ENCODE data around the gene EWSR1. TPM values are rescaled to one million over a fixed set of nuclear protein-coding genes. Genes with fewer than 3 reads are reported as not detected.

EWSR1 gene
- total and polyA plus RNA-seq, 2 experiments from 2014 or later: 391 to 427 TPM

- Histone ChIP-seq H2AFZ (no peak overlapping the region), H3K36me3 (ENCODE audit: insufficient read depth) (no peaks in the 10 kb centered on the region), H3K27me3 (ENCODE audit: insufficient read depth) (no peaks in the 10 kb centered on the region), H3K27ac (ENCODE audit: low read depth) (no peak overlapping the region), H3K4me3 (no peak overlapping the region), H3K9me2 (ENCODE audit: insufficient read depth) (no peaks in the 10 kb centered on the region), H3K79me2 (replicated peaks; ENCODE audit: insufficient read depth) (no peaks in the 10 kb centered on the region), H4K20me1 (replicated peaks; ENCODE audit: insufficient read depth) (no peaks in the 10 kb centered on the region; the same call in 1 of the 2 replicates), H3K4me1 (ENCODE audit: insufficient read depth) (0 out of 2 replicates have a peak, but pooled peaks cover 5% of the 10 kb centered on the region), H3K4me2 (no peak overlapping the region), H3F3A (replicated peaks; ENCODE audit: low read depth) (no peaks in the 10 kb centered on the region)
- H3K27me3 Mint-ChIP-seq (ENCODE audit: insufficient read depth, low read depth, poor library complexity): peaks cover 13% of the 10 kb centered on the region
- H3K4me3 Mint-ChIP-seq: no peak overlapping the region
- ATAC-seq (peak; percentile 80), DNase-seq (ENCODE audit: low spot score) (peak; percentile 68)
- TF ChIP-seq CREB1 (CRISPR knock-in tag; IDR thresholded peaks at IDR 0.05; ENCODE audit: low read depth): no peak
- peak; percentile 41 to 49 for TF ChIP-seq CTCF (conservative IDR thresholded peaks at IDR 0.05; ENCODE audit: low read depth in 2 of 2)
- no peaks in the 10 kb centered on the region for H3K9me3 Mint-ChIP-seq
- H3K27ac Mint-ChIP-seq: no peak overlapping the region
- H3K36me3 Mint-ChIP-seq (ENCODE audit: low read depth): peaks cover 17% of the 10 kb centered on the region
- no peaks in the 10 kb centered on the region; the same call in 2 of the 3 replicates for H3K4me1 Mint-ChIP-seq
Observed at GRCh38 chr22:29259253-29259899, 8.7 kb upstream of the EWSR1 start.

GRCh38 chr22:29260031-29260560, 8.0 kb upstream of the EWSR1 start:
- H3K9me3 Mint-ChIP-seq: no peaks in the 10 kb centered on the region
- no peak overlapping the region for H3K4me3 Mint-ChIP-seq
- no peaks in the 10 kb centered on the region; the same call in 1 of the 2 replicates for H4K20me1 ChIP-seq (replicated peaks; ENCODE audit: insufficient read depth)
- DNase-seq (ENCODE audit: low spot score): no peak
- peaks cover 7% of the 10 kb centered on the region; the same call in 1 of the 2 replicates for H3K36me3 ChIP-seq (ENCODE audit: insufficient read depth)
- 0 out of 2 replicates have a peak, but pooled peaks cover 5% of the 10 kb centered on the region for H3K4me1 ChIP-seq (ENCODE audit: insufficient read depth)
- no peaks in the 10 kb centered on the region for H3K27me3 ChIP-seq (ENCODE audit: insufficient read depth)
- no peak overlapping the region for H2AFZ ChIP-seq
- no peak overlapping the region for H3K27ac Mint-ChIP-seq
- H3K4me2 ChIP-seq: no peak overlapping the region
- H3K36me3 Mint-ChIP-seq (ENCODE audit: low read depth): peaks cover 21% of the 10 kb centered on the region
- no peaks in the 10 kb centered on the region; the same call in 1 of the 2 replicates for H3K79me2 ChIP-seq (replicated peaks; ENCODE audit: insufficient read depth)
- no peak overlapping the region for H3K4me3 ChIP-seq
- no peaks in the 10 kb centered on the region for H3F3A ChIP-seq (replicated peaks; ENCODE audit: low read depth)
- no peak overlapping the region for H3K27ac ChIP-seq (ENCODE audit: low read depth)
- H3K4me1 Mint-ChIP-seq: no peaks in the 10 kb centered on the region; the same call in 2 of the 3 replicates
- peaks cover 11% of the 10 kb centered on the region for H3K27me3 Mint-ChIP-seq (ENCODE audit: insufficient read depth, low read depth, poor library complexity)
- ATAC-seq: no peak
- H3K9me2 ChIP-seq (ENCODE audit: insufficient read depth): no peaks in the 10 kb centered on the region
- TF ChIP-seq EZH2phosphoT487 (IDR thresholded peaks at IDR 0.05; ENCODE audit: unreplicated experiment): no peak
- TF ChIP-seq CREB1 (CRISPR knock-in tag; IDR thresholded peaks at IDR 0.05; ENCODE audit: low read depth): no peak
- TF ChIP-seq ZNF331 (CRISPR knock-in tag; IDR thresholded peaks at IDR 0.05; ENCODE audit: low read depth): no peak
- TF ChIP-seq POLR2AphosphoS5 (IDR thresholded peaks at IDR 0.05; ENCODE audit: low read depth): no peak
- TF ChIP-seq EZH2 (IDR thresholded peaks at IDR 0.05; ENCODE audit: low read depth, unreplicated experiment): no peak
- TF ChIP-seq CTCF (conservative IDR thresholded peaks at IDR 0.05; ENCODE audit: low read depth in 2 of 2): no peak
- TF ChIP-seq ZNF114 (CRISPR knock-in tag; IDR thresholded peaks at IDR 0.05): no peak
- no peak for TF ChIP-seq NANOG (IDR thresholded peaks at IDR 0.05; ENCODE audit: borderline replicate concordance)
- no peak for TF ChIP-seq REST (IDR thresholded peaks at IDR 0.05; ENCODE audit: unreplicated experiment)

All from GM23338 (cell line).